Glomerular visceral epithelial cell (primary cell): ENCODE results near the gene FHAD1.

Experiments used
- DNase-seq: peaks from one replicate; pipeline ENCODE4 v3.0.0-alpha.2; 2016; ENCODE audit errors: extremely low spot score

FHAD1 gene

GRCh38 chr1:15246960-15247614, at the start of gene FHAD1:
TSS of gene FHAD1 (plus strand) at chr1:15247223. CDS start at chr1:15251785, 4,562 bp downstream.
- DNase-seq: peak; percentile 85

DNA sequence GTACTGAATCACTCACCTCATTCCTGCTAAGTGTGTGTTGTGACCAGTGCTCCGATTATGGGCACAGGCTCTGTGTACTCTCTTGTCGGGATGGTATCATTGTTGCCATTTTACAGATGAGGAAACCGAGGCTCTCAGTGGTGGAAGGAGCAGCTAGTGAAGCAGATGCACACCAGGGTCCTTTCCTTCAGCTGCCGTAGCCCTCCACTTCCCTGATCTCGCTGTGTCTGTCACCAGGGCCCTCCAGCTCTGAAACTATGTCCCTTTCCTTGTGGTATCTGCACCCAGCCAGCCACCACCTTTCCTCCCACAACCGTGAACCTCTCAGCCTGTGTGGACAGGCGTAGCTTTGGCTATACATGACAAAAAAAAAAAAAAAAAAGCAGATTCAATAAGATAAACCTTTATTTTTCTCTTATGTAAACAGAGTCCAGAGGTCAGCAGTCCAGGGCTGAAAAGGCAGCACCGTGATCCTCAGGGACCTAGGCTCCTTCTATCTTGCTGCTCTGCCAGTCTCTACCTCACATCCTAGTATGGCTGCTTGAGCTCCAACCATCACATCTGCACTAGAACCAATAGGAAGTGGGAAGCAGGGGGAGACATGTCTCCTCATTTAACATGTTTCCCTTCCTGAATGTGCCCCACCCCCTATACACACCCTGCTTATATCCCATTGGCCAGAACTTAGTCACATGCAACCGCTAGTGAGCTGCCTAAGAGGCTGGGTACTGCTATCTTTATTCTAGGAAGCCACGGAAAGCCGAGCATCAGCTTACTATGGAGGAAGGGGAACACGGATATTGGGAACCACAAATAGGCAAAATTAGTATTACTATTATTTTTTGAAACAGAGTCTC, 49.2 kb upstream of the FHAD1 start:
- DNase-seq: no peak

- DNase-seq: no peak
These were observed 48.3 kb upstream of the FHAD1 start for GRCh38 chr1:15198684-15199083.

- no peak for DNase-seq
These were observed 45.8 kb upstream of the FHAD1 start for GRCh38 chr1:15201221-15201620.

DNA sequence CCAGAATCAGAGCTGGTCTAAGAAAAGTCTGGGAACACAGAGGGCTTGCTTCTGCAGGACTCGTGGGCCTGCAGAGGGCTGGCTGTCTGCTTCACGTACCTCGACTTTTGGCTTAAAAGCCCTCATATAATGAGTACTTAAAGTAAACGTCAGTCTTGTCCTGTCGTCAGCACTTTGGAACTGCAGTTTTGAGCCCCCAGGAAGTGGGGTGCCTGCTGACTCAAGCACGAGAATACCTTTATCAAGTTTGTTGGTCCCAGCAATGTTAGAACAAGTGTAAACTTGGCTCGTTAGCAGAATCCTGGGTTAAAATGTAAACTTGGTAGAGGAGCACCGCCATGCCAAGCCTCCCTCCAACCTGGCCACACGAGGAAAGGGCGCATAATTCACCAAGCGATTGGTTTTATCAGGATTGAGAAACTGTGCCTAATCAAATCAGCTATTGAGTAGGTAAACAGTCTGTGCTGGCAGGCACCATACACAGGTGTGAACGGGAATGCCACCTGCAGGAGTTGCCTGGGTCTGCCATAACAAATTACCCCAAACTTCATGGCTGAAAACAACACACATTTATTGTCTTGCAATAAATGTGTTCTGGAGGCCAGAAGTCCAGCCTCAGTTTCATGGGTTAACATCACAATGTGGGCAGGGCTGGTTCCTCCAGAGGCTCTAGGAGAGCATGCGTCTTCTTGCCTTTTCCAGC, 45.0 kb upstream of the FHAD1 start:
- DNase-seq: peak; percentile 85

DNA sequence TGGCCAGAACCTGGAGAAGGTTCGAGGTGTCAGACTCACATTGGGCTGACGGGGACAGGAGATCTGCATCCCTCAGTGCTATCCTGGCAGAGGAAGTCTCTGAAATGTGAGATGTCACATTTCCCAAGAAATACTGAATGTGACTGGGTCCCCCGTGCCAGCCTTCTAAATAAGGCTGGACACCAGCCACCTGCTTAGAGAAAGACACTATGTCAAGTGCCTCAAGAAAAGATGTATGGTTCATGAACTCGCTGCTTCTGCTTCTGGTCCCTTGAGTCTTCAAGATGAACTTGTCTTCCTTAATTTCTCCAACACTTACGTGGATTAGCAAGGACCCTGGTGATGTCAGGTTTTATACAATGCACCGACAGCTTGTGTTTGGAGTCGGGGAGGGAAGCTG, 42.1 kb upstream of the FHAD1 start:
- DNase-seq: no peak

DNA sequence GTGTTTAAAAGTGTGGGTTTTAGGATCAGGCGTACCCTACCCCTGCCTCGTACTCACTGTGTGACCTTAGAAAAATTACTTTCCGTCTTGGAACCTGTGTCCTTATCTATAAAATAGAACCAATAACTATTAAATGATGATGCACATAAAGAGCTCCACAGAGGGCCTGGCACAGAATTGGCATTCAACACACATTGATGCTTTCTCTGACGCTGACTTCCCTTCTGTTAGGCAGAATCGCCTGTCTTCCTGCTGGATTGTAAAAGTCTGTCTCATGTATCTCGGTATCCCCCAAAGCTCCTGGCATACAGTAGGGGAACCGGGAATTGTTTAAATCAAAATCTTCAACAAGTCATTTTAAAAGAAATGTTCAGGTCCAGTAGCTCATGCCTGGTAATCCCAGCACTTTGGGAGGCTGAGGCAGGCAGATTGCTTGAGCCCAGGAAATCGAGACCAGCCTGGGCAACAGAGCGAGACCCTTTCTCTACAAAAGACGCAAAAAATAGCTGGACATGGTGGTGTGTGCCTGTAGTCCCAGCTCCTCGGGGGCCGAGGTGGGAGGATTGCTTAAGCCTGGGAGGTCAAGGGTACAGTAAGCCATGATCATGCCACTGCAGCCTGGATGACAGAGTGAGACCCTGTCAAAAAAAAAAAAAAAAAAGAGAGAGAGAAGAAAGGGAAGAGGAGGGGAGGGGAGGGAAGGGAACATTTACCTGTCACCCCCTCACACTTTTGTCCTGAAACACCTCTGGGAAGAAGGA, 41.3 kb upstream of the FHAD1 start:
- no peak for DNase-seq

DNA sequence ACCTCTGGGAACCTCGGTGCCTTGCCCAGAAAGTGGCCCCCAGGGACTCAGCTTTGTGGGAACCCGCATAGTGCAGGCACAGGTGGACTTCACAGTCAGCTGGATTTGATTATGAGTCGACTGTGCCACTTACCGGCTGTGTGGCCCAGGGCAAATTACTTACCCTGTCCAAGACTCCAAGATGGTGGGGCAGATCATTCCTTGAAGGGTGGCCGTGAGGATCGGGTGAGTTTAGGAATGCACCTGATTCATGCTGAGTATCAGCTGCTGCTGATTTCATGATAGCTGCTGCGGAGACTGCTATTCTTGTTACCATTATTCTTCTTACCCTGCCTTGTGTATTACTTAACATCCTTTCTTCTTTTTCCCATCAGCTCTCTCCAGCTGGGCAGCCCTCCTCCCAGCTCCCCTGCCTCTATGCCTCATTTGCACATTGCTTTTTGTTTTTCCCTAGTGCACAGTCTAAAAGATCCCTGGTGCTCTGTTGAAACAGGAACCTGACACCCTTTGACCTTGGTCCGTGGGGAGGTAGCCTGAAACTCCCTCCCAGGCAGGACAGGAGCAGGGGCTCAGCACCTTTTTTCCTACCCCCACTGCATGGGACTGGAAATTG, 40.5 kb upstream of the FHAD1 start:
- DNase-seq: no peak

DNA sequence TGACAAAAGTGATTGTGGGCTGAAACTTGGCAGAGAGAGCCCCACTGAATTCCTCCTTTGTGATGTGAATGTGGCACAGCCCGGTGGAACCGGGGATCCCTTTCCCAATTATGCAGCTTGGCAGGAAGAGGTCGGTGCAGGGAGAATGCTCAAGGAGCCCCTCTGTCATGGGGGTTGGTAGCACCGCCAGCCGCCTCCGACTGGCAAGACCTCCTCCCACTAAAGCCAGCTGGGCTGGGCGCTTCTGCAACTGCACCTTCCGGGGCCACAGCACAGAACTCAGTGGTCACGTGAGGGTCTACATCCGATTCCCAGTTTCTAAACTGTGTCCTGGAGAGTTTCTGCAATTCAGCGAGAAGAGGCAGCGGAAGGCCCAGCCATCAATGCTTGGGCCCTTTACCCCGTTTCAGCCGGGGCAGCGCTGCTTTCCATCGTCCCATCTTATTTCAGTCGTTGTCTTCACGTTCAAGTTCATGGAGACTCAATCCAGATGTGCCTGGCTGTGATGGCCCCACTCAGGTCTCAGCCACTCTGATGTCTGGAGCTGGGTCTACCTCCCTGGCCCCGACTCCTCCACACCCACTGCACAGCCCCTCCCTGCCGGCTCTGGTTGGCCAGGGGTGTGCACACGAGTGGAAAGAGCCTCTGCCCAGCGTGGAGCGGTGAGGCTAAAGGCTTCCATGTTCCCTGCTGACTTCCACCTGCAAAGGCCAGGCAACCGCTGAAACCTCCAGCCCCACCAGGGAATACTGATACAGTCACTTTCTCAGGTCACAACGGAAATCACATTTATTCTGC, 39.8 kb upstream of the FHAD1 start:
- no peak for DNase-seq

GRCh38 chr1:15207829-15208429, 39.1 kb upstream of the FHAD1 start:
- no peak for DNase-seq

DNA sequence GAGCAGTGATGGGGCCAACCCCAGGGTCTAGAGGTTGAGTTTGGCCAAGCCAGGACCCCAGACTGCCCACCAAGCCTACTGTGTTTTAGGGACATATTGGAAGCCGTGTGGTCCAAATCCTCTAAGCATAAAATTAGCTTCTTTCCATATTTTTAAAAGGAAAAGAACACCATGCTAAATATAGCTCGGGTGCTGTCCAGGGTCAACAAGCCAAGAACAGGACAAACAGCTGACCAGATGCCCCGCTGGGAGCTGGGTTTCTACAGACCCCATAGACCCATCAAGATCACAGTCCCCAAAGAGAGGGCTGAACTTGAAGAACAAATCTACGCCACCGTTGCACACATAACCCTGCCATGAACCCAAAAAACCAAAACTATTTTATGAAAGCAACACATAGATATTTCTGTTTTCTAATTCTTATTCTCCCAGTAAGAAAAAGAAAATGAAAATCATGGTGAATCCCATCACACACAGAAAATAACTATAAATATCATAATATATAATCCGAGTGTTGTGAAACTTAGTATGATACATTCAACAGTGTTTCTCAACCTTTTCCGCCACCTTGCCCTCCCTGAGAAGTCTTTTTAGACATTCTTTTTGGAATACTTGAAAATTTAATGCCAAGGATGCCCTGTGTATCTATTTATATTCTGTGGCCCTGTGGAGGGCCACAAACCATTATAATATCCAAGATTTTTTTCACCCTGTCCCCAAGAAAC, 36.2 kb upstream of the FHAD1 start:
- no peak for DNase-seq

GRCh38 chr1:15211424-15211823, 35.6 kb upstream of the FHAD1 start:
- no peak for DNase-seq

DNA sequence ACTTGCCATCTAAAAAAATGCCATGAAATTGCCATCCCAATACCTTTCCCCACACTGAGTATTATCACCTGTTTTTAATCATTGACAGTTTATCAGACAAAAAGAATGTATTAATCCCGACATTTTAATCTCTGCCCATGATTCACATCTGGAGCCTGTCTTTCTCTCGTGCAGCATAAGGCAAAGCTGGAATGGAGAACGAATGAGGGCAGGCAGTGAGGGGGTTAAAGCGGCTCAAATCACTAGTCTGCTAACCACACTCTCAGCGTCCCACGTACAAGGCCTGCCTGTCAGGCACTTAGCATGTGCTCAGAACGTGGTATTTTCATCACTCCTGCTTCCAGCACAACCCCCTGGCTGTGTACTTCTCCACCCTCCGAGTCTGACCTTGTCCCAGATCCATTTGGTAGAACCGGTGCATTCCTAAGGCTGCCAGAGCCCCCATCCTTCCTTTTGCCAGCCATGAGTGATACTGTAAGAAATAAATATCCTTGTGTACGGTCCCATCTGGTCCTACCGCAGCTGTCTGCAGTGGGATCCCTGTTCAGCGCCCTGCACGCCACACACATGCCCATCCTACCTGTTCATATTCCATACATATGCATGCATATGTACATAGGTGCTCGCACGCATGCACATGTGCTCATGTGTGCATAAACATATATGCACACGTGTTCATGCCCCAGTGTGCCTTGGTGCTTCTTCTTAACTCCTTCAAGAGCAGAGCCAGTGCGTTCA, 34.6 kb upstream of the FHAD1 start:
- no peak for DNase-seq

- DNase-seq: no peak
These were observed 34.1 kb upstream of the FHAD1 start for GRCh38 chr1:15212954-15213291.

DNA sequence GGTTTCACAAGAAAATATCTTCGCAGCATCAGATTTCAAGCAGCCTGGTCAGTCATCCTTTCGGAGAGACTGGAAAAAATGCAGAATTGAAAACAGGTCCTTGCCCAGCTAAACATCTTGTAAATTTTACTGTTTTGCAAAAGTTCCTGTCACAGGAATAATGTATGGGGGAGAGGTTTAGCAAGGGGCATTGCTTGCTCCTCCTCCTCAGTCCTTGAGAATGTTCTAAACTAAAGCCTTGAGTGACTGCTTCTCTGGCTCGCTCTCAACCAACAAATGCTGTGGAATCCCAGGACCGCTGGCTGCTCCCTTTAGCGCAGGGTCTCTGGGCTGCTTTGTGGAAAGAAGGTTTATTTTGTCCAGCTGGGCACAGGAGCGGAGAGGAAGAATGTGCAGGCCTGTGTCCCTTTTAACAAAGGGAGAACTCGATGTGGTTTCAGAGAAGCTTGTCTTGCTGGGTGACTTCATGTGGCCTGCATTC, 33.6 kb upstream of the FHAD1 start:
- DNase-seq: no peak

DNA sequence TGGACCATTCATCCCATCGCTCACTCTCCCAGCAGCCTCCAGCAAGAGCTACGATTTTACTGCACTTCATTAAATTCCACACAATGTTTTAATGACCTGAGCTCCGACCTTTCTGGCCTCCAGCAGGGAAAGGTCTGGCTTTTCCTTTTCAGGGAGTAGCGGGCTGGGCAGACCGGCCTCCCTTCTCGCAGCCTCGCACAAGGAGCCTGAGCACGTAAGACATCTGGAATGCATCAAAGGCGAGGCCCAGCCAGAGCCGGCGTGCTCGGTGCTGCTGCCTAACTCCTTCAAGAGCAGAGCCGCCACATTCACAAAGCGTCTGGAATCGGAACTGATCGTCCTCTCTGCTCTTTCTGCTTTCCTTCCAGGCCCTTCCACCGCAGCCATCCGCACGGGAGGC, 32.5 kb upstream of the FHAD1 start:
- no peak for DNase-seq

- DNase-seq: no peak
These were observed 31.9 kb upstream of the FHAD1 start for GRCh38 chr1:15215116-15215515.

DNA sequence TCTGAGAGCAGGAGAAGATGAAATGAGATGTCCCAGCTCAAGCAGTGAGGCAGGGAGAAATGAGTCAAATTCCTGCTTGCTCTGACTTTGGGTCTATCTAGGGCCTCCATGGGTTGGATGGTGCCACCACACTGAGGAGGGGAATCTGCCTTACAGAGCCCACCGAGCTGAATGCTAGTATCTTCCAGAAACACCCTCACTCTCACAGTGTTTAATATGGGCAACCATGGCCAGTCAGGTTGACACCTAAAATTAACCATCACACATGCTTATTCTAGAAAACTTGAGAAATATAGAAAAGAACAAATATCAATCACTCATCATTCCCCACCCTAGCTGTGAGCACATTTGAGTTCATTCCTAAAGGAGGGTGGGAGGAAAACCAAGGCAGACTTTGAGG, 29.4 kb upstream of the FHAD1 start:
- no peak for DNase-seq
